GM10847 (cell line): ENCODE results near the gene ATP11B.

Source experiments
- POLR2A ChIP-seq: IDR thresholded peaks from 2 replicates; pipeline ENCODE4 v1.6.1; 2011; ENCODE audit not compliant: insufficient read length; ENCODE audit errors: extremely low read depth

ATP11B gene

GRCh38 chr3:182810574-182811268 lies 17.4 kb downstream of the ATP11B start:
- no peak for TF ChIP-seq POLR2A

DNA sequence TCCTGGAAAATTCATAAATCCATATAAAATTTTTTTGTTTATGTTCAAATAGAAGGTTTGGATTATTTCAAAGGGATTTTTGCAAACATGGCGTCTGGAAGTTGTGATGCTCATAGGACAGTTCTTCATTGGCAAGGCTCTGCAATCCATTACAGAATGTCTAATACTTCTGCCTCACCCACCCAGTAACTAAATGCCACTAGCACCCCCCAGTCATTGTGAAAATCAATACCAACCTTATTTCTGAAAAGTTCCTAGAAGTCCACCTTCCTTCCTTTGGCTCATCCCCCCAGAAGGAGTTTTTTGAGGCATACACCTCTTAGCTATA lies 17.9 kb downstream of the ATP11B start:
- TF ChIP-seq POLR2A = no peak

GRCh38 chr3:182812123-182812522 lies 18.8 kb downstream of the ATP11B start:
- no peak for TF ChIP-seq POLR2A

DNA sequence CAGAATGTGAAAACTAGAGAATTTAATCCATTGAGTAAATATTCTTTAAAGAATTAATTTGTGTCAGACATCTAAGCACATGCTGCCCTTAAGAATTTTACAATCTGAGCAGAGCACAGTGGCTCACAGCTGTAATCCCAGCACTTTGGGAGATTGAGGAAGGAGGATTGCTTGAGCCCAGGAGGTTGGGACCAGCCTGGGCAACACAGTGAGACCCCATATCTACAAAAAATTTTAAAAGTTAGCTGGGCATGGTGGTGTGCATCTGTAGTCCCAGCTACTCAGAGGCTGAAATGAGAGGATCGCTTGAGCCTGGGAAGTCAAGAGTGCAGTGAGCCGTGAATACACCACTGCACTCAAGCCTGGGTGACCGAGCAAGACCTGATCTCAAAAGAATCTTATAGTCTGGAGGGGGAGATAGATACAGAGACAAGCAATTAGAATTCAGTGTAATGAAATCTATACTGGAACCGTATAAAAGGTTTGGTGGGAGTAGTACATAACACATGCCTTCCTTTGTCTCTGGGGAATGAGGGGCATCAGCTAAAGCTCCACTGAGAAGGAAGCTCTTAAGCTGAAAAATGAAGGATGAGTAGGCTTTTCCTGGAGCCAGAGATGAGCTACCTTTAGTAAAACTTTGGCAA lies 21.2 kb downstream of the ATP11B start:
- no peak for TF ChIP-seq POLR2A

GRCh38 chr3:182816181-182816580 lies 22.9 kb downstream of the ATP11B start:
- no peak for TF ChIP-seq POLR2A

DNA sequence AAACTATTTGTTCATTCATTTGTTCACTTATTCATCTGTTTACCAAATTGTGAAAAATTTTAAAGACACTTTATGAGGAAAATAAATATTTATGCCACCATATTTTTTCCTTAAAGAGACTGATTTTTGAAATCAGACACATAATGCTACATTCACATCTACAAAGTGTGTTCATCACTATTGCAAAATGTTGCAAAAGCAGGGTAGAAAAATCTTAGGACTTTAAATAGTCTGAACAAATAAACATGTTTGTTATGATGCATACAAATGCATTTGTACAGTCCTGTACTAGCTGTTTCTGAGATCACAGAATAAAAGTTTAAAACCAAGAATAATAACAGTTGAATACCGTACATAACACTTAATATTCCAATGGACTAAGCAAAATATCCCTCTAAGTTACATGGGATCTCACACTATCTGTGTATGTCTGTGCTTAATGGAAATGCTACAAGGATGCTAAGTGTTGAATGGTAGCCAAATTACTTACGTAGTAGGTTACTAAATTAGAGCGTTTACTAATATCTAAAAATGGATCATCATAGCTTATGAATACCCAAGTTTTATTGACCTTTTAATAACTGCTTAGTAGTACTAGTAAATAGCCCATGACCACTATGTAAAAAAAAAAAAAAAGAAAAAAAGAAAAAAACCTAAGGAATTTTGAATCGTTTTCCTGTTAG lies 25.1 kb downstream of the ATP11B start:
- no peak for TF ChIP-seq POLR2A

GRCh38 chr3:182821221-182821981 lies 28.1 kb downstream of the ATP11B start:
- TF ChIP-seq POLR2A = no peak

DNA sequence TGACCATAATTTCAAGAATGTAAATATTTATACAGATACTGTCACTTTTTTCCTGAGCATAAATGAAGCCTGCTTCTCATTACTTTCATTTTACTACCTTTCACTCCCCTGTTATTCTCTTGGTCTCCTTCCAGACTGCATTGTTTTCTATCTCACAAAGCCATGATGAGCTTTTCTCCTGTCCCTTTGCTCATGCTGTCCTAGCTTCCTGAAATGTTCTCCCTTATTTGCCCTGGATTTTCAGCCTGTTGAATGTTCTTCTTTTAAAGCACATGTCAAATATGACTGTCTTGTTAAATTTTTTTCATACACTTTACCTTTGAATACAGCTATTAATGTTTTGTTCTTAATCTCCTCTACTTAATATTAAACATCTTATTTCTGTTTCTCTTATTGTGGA lies 31.7 kb downstream of the ATP11B start:
- no peak for TF ChIP-seq POLR2A

DNA sequence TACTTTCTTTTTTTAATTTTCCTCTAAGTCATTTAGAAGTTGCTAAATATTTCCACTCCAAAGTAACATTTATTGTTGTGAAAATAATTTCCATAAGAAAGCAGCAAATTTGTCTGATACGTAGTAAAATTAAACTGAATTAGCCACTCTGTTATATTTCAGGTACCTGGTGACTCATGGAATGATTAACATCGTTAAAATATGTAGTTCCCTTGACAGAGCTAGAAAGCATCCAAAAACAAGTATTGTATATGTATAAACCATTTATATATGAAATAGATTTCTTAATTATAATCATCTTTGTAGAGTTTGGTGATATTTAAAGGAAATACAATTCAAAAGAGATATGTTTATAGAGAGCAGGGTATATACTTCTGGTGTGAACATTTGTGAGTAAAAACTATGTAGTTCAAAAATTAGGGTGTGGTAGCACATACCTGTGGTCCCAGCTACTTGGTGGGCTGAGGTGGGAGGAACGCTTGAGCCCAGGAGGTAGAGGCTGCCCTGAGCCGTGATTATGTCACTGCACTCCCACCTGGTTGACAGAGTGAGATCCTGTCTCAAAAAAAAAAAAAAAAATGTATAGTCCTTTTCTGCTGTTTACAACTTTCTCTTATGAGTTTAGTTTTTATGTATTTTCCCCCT lies 36.6 kb downstream of the ATP11B start:
- no peak for TF ChIP-seq POLR2A

DNA sequence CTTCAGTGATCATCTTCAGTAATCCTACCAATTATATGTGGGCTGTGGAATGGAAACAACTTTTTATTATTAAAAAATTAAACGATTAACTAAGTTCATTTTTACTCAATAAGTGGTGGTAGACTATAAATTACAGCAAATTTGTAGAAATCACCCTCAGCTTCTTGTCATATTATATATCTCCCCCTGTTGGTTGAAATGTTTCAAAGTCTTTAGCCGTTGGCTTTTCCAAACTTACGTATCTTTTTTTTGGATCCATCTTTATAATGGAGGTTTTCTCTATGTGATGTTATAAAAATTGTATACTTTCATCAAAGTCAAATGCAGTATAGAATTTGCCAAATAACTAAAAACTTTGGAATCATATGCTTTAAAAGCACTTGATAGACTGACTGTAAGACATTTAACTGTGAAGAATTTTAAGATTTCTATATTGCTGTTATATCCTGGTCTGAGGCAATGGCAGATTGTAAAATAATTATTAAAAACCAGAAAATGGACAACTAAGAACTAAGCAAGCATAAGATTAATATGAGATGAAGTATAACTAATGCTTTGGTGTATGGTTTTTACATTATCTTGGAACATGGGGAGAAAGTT lies 44.7 kb downstream of the ATP11B start:
- TF ChIP-seq POLR2A = no peak

GRCh38 chr3:182843478-182843877 lies 50.2 kb downstream of the ATP11B start:
- no peak for TF ChIP-seq POLR2A

DNA sequence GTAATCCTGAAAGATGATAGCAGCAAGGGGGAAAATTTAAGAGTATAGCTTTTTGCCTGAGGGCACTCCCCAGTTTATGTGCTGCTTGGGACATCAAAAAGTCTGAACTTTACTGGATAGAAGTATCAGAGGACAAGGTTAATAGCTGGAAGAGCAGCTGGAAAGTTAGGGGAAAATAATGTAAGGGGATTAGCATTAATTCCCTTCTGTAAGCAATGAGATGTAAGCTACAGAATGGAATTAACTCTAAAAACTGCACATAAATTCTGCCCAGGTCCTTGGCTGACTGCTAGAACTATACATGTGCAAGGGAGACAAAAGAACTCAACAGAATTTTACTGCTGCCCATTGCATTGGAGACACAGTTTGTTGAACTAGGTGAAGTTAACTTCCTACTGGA lies 55.6 kb downstream of the ATP11B start:
- TF ChIP-seq POLR2A = no peak

DNA sequence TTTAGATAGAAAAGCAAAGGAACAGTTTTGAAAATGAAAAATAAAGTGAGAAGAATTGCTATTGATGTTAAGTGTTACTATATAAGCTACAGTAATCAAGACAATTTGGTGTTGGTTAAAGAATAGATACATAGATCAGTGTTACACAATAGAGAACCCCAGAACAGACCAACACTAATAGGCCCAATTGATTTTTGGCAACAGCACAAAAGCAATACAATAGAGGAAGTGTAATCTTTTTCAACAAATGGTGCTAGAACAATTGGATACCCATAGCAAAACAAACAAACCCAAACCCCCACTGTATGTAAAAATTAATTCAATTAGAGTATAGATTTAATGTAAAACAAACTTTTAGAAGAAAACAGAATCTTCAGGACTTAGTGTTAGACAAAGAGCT lies 61.8 kb downstream of the ATP11B start:
- TF ChIP-seq POLR2A = no peak

DNA sequence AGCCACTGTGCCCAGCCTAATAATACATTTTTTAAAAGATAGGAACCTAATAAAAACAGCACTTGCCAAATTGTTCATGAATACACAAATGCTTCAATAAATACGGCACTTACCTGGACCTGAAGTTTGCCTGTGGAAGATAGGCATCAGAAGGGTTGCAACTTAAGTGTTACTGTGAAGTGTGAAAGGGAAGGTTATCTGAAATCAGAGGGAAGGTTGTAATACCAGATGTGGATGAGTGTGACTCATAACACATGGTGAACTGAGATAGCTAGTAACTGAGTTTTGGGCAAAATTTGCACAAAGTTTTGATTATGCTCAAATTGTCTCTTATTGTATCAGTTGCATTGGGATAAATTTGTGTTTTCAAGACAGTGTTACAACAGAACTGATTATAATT lies 68.0 kb downstream of the ATP11B start:
- TF ChIP-seq POLR2A = no peak

GRCh38 chr3:182862159-182862860 lies 69.0 kb downstream of the ATP11B start:
- TF ChIP-seq POLR2A = no peak

- no peak for TF ChIP-seq POLR2A
Measured at GRCh38 chr3:182869059-182869458, 75.8 kb downstream of the ATP11B start.
